Measurements from ENCODE around the gene FAM110D.

DNA sequence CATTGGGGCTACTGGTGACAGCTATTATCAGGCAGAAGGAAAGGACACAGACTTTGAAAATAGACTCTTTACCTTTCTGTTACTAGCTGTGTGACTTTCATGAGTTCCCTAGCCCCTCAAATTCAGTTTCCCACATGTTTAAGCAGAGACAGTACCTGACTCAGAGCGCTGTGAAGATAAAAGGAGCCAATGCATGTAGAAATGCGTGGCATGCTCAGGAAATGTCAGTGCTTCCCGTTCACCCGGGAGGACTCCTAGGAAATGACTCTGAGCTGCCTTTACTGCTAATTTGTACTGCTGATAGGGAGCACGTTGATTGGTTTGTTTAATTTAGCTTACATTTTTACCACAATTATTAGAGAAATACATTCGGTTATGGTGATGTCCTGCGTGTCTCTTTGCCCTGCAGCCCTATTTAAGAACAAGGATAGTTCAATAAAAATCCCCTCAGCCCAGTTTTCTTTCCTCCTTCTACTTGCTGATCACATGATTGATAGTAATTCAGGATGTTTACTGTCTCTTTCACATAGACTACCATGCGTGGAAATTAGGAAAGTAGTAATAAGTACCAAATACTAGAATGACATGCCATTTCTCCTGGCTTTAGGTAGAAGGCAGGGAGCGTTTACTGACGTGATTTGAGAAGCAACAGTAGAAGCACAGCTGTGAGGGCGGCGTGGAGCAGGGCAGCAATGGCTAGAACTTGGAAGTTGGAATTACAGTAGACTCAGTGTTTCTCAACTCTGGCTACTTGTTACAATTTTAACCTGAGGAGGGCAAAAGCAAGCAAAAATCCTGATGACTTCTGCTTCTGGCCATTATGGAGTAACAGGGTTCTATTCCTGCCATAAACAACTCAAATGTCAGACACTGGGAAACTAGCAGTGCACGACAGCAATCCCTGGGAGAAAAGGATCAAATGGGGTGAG lies 31.4 kb upstream of the FAM110D start:
- TF ChIP-seq CTCF (IDR thresholded peaks at IDR 0.05) (no peak), POLR2A (IDR thresholded peaks at IDR 0.05) (no peak)
